UCSD-AML1 (cell line): ENCODE data around the gene RNF157.
"Not testable (repeated sequence)": the region's sequence is repeated elsewhere in the genome, so short reads cannot be mapped to it uniquely, and the experiment has no call there.

Experiments used
- DNase-seq: peaks from one replicate; lab custom pipeline; 2025; ENCODE audit not compliant: unreplicated experiment; lab: John Stamatoyannopoulos, UW

Gene RNF157

DNA sequence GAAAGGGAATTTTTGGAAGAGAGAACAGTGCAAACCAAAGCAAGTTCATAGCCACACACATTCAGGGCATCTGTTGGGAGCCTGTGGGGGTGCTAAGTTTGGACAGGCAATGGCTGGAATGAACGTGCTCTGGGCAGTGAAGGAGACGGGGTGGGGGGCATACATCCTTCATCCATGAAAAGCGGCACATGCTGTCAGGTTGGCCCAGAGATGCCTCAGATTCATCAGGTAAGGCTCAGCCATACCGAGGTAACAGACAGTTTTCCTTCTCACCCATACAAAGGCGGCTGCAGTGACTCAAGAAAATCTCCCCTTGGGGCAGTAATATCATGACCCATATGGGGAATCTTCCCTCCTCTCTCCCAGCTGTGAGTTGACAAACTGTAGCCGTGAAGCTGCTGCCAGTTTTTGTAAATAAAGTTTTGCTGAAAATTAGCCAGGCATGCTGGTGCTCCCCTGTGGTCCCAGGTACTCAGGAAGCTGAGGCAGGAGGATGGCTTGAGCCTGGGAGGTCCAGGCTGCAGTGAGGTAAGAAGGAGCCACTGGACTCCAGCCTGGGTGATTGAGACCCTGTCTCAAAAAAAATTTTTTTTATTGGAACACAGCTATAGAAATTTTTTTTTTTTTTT lies 15.6 kb upstream of the RNF157 start:
- no peak for DNase-seq

DNA sequence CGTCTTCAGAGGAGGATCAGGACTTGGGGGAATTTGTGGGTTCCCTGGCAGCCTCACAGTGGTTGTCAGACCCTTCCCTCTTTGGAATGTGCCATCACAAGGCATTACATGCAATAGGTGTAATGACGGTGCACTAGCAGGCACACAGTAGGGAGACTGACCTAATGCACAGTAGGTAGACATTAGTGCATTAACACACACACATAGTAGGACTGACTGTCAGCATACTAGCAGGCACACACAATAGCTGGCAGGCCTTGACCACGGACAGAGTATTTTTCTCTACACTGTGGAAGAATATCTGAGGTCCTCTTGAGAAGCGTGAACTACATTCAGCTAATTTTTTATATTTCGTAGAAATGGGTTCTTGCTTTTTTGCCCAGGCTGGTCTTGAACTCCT lies 14.0 kb upstream of the RNF157 start:
- no peak for DNase-seq

DNA sequence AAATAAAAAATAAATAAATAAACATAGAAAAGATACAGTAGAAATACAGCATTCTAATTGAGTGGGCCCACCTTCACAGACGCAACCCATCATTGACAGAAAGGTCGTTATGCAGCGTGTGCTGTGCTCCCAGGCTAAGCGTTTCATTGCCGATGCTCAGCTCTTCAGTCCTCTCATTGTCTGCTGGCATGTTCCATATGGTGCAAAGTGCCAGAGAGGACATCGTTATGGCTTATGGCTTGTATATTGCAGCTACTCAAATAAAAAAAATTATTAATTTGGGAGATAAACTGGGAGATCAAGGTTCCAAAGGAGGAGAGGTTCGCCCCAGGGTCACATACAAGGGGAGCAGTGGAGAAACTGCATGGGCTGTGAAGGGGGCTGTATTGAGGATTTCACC lies 13.5 kb upstream of the RNF157 start:
- DNase-seq, result no peak

GRCh38 chr17:76252967-76253766 lies 12.9 kb upstream of the RNF157 start:
- DNase-seq, result not testable (repeated sequence)

- DNase-seq, result peak; percentile 59
These were observed 12.0 kb upstream of the RNF157 start for GRCh38 chr17:76252040-76252954.

GRCh38 chr17:76251478-76252039 lies 11.3 kb upstream of the RNF157 start:
- no peak for DNase-seq

DNA sequence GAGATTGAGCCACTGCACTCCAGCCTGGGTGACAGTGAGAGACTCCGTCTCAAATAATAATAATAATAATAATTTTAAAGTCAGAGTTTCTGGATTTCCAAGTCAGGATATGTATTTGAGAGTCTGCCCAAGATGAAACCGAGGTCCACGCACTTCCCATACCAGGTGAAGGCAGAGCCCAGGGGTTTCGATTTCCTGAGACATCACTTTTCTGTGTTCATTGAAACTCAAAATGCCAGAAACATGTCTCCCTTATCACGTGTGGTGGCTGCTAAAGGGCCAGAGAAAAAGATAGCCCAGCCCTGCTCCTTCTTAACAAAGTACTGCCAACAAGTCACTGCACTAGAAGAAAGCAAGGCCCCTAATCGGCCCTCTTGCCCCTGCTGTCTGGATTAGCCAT lies 9.8 kb upstream of the RNF157 start:
- DNase-seq, result no peak

GRCh38 chr17:76248013-76248782 lies 7.9 kb upstream of the RNF157 start:
- no peak for DNase-seq

DNA sequence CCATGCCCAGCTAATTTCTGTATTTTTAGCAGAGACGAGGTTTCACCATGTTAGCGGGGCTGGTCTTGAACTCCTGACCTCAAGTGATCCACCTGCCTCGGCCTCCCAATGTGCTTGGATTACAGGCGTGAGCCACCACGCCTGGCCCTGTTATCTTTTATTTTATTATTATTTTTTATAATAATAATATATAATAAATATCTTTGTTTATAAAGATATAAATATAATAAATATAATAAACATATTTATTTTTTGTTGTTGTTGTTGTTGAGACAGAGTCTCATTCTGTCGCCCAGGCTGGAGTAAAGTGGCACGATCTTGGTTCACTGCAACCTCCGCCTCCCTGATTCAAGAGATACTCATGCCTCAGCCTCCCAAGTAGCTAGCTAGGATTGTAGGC lies 7.0 kb upstream of the RNF157 start:
- DNase-seq, result no peak

- DNase-seq, result no peak
These were observed 6.1 kb upstream of the RNF157 start for GRCh38 chr17:76246080-76247066.

GRCh38 chr17:76244721-76245120 lies 4.4 kb upstream of the RNF157 start:
- not testable (repeated sequence) for DNase-seq

- DNase-seq, result peak; percentile 36
These were observed 3.8 kb upstream of the RNF157 start for GRCh38 chr17:76243826-76244679.

- no peak for DNase-seq
These were observed 1.5 kb upstream of the RNF157 start for GRCh38 chr17:76241691-76242255.

- DNase-seq, result no peak
These were observed 878 bp upstream of the RNF157 start for GRCh38 chr17:76241204-76241538.

GRCh38 chr17:76239538-76240274 lies 587 bp downstream of the RNF157 start:
- DNase-seq, result no peak

GRCh38 chr17:76238847-76239537 lies 1.3 kb downstream of the RNF157 start:
- DNase-seq, result no peak

DNA sequence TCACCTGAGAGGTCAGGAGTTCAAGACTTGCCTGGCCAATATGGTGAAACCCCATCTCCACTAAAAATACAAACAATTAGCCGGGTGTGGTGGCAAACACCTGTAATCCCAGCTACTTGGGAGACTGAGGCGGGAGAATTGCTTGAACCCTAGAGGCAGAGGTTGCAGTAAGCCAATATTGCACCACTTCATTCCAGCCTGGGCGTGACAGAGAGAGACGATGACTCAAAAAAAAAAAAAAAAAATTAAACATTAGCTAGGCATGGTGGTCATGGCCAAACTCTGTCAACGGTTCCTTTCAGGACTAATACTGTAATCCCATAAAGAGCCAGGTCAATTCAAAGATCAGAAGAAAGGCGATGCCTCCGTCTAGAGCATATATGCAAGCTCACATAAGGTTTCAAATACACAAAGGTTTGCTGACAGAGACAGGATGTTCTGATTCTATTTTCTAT lies 2.4 kb downstream of the RNF157 start:
- no peak for DNase-seq
